BLaER1 (cell line): ENCODE results near the gene PCDHGA10.
A peak's percentile ranks its signal among the peaks of the same experiment; 100 is the strongest.
"Not testable (repeated sequence)": the region's sequence is repeated elsewhere in the genome, so short reads cannot be mapped to it uniquely, and the experiment has no call there.

Experiments used
- H3K27ac ChIP-seq: shearing (Covaris generic); formaldehyde crosslinking; 2 replicates; pipeline ENCODE4 v1.8.1; 2022
- H3K27me3 ChIP-seq: shearing (Covaris generic); formaldehyde crosslinking; 2 replicates; pipeline ENCODE4 v1.8.1; 2022
- H3K36me3 ChIP-seq: shearing (Covaris generic); formaldehyde crosslinking; 2 replicates; pipeline ENCODE4 v1.8.1; 2022
- H3K4me1 ChIP-seq: shearing (Covaris generic); formaldehyde crosslinking; 2 replicates; pipeline ENCODE4 v1.8.1; 2022
- H3K4me2 ChIP-seq: shearing (Covaris generic); formaldehyde crosslinking; 2 replicates; pipeline ENCODE4 v1.8.1; 2022
- H3K4me3 ChIP-seq: shearing (Covaris generic); formaldehyde crosslinking; 2 replicates; pipeline ENCODE4 v1.8.1; 2022
- H3K9ac ChIP-seq: shearing (Covaris generic); formaldehyde crosslinking; 2 replicates; pipeline ENCODE4 v1.8.1; 2022
- H3K9me3 ChIP-seq: shearing (Covaris generic); formaldehyde crosslinking; 2 replicates; pipeline ENCODE4 v1.8.1; 2022
- H4K20me1 ChIP-seq: shearing (Covaris generic); formaldehyde crosslinking; 2 replicates; pipeline ENCODE4 v1.8.1; 2022
- Cebpa-rat ChIP-seq: shearing (Covaris generic); IDR thresholded peaks from 2 replicates; pipeline ENCODE4 v1.8.1; 2022

Gene PCDHGA10

DNA sequence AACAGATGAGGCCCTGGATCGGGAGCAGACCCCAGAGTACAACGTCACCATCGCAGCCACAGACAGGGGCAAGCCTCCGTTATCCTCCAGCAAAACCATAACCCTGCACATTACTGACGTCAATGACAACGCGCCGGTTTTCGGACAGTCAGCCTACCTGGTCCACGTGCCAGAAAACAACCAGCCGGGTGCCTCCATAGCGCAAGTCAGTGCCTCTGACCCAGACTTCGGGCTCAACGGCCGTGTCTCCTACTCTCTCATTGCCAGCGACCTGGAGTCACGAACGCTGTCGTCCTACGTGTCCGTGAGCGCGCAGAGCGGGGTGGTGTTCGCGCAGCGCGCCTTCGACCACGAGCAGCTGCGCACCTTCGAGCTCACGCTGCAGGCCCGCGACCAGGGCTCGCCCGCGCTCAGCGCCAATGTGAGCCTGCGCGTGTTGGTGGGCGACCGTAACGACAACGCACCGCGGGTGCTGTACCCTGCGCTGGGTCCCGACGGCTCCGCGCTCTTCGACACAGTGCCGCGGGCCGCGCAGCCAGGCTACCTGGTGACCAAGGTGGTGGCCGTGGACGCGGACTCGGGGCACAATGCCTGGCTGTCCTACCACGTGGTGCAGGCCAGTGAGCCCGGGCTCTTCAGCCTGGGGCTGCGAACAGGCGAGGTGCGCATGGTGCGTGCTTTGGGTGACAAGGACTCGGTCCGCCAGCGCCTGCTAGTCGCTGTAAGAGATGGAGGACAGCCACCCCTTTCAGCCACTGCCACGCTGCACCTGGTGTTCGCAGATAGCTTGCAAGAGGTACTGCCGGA, 6.5 kb downstream of the PCDHGA10 start:
- Histone ChIP-seq H3K27ac (no peak overlapping the region), H3K36me3 (peaks cover 23% of the 10 kb centered on the region), H3K4me2 (no peak overlapping the region), H3K9ac (no peak overlapping the region), H3K27me3 (peaks cover 26% of the 10 kb centered on the region), H4K20me1 (no peaks in the 10 kb centered on the region), H3K4me1 (peaks cover 14% of the 10 kb centered on the region), H3K9me3 (peaks cover 73% of the 10 kb centered on the region), H3K4me3 (peak overlapping the region; percentile 22; the same call in 1 of the 2 replicates)
- TF ChIP-seq Cebpa-rat: no peak

DNA sequence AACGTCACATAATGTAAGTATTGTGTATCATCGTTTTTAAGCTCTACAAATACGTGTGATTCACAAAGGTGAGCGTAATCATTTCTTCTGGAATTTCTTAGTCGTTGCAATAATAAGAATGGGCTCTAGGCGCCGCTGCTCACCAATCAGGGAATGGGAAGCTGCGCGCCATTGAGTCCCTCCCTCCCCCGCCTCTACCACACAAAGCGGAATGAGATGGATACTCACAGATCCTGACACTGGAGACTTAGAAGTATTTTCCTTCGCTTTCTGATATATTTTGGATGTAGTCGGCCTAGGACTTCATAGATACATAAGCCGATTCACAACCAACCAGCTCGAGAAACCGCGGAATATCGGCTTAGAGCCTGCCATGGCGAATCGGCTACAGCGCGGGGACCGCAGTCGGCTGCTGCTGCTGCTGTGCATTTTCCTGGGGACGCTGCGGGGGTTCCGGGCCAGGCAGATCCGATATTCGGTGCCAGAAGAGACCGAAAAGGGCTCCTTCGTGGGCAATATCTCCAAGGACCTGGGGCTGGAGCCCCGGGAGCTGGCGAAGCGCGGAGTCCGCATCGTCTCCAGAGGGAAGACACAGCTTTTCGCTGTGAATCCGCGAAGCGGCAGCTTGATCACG, 8.2 kb downstream of the PCDHGA10 start, which contains the start of gene PCDHGA11:
PCDHGA11 (plus strand) TSS at position 197 of the 634 bp plus-strand sequence; CDS start at position 374, 177 bp downstream.
- Histone ChIP-seq H3K4me3 (peak within 1 kb of the TSS; percentile 22; the same call in 1 of the 2 replicates), H4K20me1 (no peaks in the 10 kb centered on the region), H3K27me3 (peaks cover 18% of the 10 kb centered on the region), H3K4me1 (peaks cover under 1% of the 10 kb centered on the region; the same call in 1 of the 2 replicates), H3K9me3 (peaks cover 67% of the 10 kb centered on the region), H3K9ac (no peak within 1 kb of the TSS), H3K4me2 (no peak within 1 kb of the TSS), H3K27ac (no peak within 1 kb of the TSS), H3K36me3 (peaks cover 23% of the 10 kb centered on the region)
- TF ChIP-seq Cebpa-rat: no peak

DNA sequence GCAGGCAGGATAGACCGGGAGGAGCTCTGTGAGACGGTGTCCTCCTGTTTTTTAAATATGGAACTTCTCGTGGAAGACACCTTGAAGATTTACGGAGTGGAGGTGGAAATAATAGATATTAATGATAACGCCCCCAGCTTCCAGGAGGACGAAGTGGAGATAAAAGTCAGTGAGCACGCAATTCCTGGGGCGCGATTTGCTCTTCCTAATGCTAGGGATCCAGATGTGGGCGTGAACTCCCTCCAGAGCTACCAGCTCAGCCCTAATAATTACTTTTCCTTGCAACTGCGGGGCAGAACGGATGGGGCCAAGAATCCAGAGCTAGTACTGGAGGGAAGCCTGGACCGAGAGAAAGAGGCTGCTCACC, 8.7 kb downstream of the PCDHGA10 start:
- Histone ChIP-seq H3K9ac (no peak overlapping the region), H3K36me3 (peaks cover 23% of the 10 kb centered on the region), H3K9me3 (peaks cover 72% of the 10 kb centered on the region), H3K27ac (no peak overlapping the region), H3K4me3 (no peak overlapping the region), H3K4me2 (no peak overlapping the region), H3K27me3 (peaks cover 18% of the 10 kb centered on the region), H4K20me1 (no peaks in the 10 kb centered on the region), H3K4me1 (no peaks in the 10 kb centered on the region)
- no peak for TF ChIP-seq Cebpa-rat

DNA sequence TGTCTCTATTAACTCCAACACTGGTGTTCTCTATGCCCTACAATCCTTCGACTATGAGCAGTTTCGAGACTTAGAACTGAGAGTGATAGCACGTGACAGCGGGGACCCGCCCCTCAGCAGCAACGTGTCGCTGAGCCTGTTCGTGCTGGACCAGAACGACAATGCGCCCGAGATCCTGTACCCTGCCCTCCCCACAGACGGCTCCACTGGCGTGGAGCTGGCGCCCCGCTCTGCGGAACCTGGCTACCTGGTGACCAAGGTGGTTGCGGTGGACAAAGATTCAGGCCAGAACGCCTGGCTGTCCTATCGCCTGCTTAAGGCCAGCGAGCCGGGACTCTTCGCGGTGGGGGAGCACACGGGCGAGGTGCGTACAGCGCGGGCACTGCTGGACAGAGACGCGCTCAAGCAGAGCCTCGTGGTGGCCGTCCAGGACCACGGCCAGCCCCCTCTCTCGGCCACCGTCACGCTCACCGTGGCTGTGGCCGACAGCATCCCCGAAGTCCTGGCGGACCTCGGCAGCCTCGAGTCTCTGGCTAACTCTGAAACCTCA, 10.0 kb downstream of the PCDHGA10 start:
- Histone ChIP-seq H3K9me3 (peaks cover 75% of the 10 kb centered on the region), H3K36me3 (peaks cover 32% of the 10 kb centered on the region)

DNA sequence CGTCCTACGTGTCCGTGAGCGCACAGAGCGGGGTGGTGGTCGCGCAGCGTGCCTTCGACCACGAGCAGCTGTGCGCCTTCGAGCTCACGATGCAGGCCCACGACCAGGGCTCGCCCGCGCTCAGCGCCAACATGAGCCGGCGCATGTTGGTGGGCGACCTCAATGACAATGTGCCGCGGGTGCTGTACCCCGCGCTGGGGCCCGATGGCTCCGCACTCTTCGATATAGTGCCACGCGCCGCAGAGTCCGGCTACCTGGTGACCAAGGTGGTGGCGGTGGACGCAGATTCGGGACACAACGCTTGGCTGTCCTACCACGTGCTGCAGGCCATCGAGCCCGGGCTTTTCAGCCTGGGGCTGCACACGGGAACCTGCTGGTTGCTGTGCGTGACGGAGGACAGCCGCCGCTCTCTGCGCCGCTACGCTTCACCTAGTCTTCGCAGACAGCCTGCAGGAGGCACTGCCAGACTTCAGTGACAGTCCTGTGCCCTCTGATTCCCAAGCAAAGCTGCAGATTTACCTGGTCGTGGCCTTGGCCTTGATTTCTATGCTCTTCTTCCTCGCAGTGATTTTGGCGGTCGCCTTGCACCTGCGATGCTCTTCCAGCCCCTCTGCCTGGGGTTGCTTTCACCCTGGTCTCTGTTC, 15.1 kb downstream of the PCDHGA10 start:
- TF ChIP-seq Cebpa-rat: no peak
- Histone ChIP-seq H3K36me3 (peaks cover 14% of the 10 kb centered on the region), H3K4me3 (no peak overlapping the region), H3K9me3 (peaks cover 51% of the 10 kb centered on the region), H4K20me1 (no peaks in the 10 kb centered on the region), H3K4me2 (no peak overlapping the region), H3K4me1 (no peaks in the 10 kb centered on the region), H3K27me3 (no peaks in the 10 kb centered on the region), H3K9ac (no peak overlapping the region), H3K27ac (no peak overlapping the region)

More for the DNA sequence above, 10.0 kb downstream of the PCDHGA10 start:
- no peak overlapping the region for H3K27ac ChIP-seq
- no peak overlapping the region for H3K4me3 ChIP-seq
- no peaks in the 10 kb centered on the region for H3K4me1 ChIP-seq
- peaks cover 18% of the 10 kb centered on the region for H3K27me3 ChIP-seq
- H3K4me2 ChIP-seq: no peak overlapping the region
- TF ChIP-seq Cebpa-rat: no peak
- H3K9ac ChIP-seq: no peak overlapping the region
- H4K20me1 ChIP-seq: no peaks in the 10 kb centered on the region

DNA sequence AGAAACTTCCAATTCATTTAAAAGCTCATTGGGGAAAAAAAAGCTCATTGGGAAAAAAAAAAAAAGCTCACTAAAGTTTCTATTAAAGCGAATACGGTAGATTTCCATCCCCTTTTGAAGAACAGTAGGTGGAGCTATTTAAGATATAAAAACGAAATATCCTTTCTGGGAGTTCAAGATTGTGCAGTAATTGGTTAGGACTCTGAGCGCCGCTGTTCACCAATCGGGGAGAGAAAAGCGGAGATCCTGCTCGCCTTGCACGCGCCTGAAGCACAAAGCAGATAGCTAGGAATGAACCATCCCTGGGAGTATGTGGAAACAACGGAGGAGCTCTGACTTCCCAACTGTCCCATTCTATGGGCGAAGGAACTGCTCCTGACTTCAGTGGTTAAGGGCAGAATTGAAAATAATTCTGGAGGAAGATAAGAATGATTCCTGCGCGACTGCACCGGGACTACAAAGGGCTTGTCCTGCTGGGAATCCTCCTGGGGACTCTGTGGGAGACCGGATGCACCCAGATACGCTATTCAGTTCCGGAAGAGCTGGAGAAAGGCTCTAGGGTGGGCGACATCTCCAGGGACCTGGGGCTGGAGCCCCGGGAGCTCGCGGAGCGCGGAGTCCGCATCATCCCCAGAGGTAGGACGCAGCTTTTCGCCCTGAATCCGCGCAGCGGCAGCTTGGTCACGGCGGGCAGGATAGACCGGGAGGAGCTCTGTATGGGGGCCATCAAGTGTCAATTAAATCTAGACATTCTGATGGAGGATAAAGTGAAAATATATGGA, 17.7 kb downstream of the PCDHGA10 start, which contains the start of gene PCDHGA12:
PCDHGA12 (plus strand) TSS at position 176 of the 782 bp plus-strand sequence; CDS start at position 429, 253 bp downstream.
- Histone ChIP-seq H3K36me3 (peaks cover 14% of the 10 kb centered on the region), H3K27me3 (no peaks in the 10 kb centered on the region), H3K4me1 (no peaks in the 10 kb centered on the region), H3K9ac (peak within 1 kb of the TSS; percentile 79), H4K20me1 (no peaks in the 10 kb centered on the region), H3K9me3 (peaks cover 63% of the 10 kb centered on the region), H3K27ac (peak within 1 kb of the TSS; percentile 53), H3K4me2 (peak within 1 kb of the TSS; percentile 86), H3K4me3 (peak within 1 kb of the TSS; percentile 74)
- no peak for TF ChIP-seq Cebpa-rat

DNA sequence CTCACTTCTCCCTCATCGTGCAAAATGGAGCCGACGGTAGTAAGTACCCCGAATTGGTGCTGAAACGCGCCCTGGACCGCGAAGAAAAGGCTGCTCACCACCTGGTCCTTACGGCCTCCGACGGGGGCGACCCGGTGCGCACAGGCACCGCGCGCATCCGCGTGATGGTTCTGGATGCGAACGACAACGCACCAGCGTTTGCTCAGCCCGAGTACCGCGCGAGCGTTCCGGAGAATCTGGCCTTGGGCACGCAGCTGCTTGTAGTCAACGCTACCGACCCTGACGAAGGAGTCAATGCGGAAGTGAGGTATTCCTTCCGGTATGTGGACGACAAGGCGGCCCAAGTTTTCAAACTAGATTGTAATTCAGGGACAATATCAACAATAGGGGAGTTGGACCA, 18.5 kb downstream of the PCDHGA10 start:
- Histone ChIP-seq H3K4me3 (peak overlapping the region; percentile 74), H3K27ac (peak overlapping the region; percentile 53), H3K9me3 (peaks cover 63% of the 10 kb centered on the region), H3K36me3 (peaks cover 14% of the 10 kb centered on the region), H3K4me2 (peak overlapping the region; percentile 86), H3K4me1 (no peaks in the 10 kb centered on the region), H3K9ac (peak overlapping the region; percentile 79), H4K20me1 (no peaks in the 10 kb centered on the region), H3K27me3 (no peaks in the 10 kb centered on the region)
- TF ChIP-seq Cebpa-rat: no peak

DNA sequence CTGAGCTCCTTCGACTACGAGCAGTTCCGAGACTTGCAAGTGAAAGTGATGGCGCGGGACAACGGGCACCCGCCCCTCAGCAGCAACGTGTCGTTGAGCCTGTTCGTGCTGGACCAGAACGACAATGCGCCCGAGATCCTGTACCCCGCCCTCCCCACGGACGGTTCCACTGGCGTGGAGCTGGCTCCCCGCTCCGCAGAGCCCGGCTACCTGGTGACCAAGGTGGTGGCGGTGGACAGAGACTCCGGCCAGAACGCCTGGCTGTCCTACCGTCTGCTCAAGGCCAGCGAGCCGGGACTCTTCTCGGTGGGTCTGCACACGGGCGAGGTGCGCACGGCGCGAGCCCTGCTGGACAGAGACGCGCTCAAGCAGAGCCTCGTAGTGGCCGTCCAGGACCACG, 19.5 kb downstream of the PCDHGA10 start:
- Histone ChIP-seq H3K36me3 (peaks cover 10% of the 10 kb centered on the region), H3K9me3 (peaks cover 63% of the 10 kb centered on the region), H3K4me3 (peak overlapping the region; percentile 74; the same call in 1 of the 2 replicates)
- not testable (repeated sequence) for H3K27ac ChIP-seq, H4K20me1 ChIP-seq, H3K27me3 ChIP-seq, H3K4me1 ChIP-seq, H3K4me2 ChIP-seq, H3K9ac ChIP-seq

DNA sequence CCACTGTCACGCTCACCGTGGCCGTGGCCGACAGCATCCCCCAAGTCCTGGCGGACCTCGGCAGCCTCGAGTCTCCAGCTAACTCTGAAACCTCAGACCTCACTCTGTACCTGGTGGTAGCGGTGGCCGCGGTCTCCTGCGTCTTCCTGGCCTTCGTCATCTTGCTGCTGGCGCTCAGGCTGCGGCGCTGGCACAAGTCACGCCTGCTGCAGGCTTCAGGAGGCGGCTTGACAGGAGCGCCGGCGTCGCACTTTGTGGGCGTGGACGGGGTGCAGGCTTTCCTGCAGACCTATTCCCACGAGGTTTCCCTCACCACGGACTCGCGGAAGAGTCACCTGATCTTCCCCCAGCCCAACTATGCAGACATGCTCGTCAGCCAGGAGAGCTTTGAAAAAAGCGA, 19.9 kb downstream of the PCDHGA10 start:
- not testable (repeated sequence) for H3K4me1 ChIP-seq, H3K27me3 ChIP-seq, H4K20me1 ChIP-seq, H3K36me3 ChIP-seq, H3K27ac ChIP-seq, H3K4me2 ChIP-seq, H3K9ac ChIP-seq
- Histone ChIP-seq H3K4me3 (peak overlapping the region; percentile 14; the same call in 1 of the 2 replicates), H3K9me3 (peaks cover 63% of the 10 kb centered on the region)
